HG03064 (cell line): Measurements from ENCODE around the gene TMC3.

Experiments
- ATAC-seq: cut with Tn5 transposase; IDR thresholded peaks from one replicate; pipeline ENCODE4 v1.9.1; 2021; ENCODE audit warnings: low read depth; ENCODE audit not compliant: unreplicated experiment

TMC3 gene

GRCh38 chr15:81326466-81327212 lies 47.4 kb downstream of the TMC3 start:
- ATAC-seq: no peak

DNA sequence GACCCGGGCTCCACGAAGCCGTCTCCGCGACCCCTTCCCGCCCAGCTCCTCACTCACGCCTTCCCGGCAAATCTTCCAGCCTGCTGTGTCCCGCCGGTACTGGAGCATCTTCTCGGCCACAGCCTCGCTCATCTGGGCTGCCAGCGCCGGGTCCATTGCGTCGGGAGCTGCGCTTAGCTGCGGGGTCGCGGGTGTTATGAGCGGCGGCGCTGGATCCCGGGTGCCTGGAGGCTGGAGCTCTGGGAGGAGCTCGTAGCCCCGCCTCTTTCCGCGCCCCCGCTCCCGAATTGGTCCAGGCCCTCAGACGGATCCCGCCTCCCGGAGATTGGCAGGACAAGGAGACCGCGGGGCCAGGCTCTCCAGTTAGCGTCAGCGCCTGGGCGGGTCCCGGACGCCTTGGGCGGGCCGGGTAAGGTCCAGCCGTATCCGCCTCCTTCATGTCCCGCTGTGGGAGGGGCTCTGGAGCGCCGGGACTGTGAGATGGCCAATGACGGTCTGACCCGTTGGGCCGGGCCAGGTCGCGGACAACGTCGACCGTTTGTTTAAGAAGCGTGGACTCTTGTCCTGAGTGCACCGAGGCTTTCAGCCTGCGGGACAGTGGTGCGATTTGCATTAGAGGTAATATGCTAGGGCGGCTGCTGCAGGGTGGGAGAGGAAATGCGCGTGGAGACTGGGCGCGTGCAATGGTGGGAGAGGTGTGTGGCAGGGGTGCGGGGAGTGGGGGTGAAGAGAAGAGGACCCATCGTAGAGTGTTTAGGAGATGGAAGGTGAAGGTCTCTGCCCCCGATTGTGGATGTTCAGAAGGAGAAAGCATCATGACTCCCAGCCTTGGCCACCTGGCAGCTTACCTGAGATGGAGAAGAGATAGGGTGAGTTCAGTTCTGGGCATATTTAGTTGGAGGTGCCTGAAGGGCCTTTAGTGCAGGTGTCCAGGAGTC lies 49.8 kb downstream of the TMC3 start, which contains the start of gene STARD5:
Gene STARD5, minus strand, starts transcription at position 198 of the 938 bp plus-strand sequence. Its CDS starts 42 bp downstream, at position 156.
- peak; percentile 99 for ATAC-seq

GRCh38 chr15:81323559-81323943 lies 50.5 kb downstream of the TMC3 start:
- ATAC-seq: peak; percentile 19

- ATAC-seq: no peak
Observed at GRCh38 chr15:81322676-81323253, 51.2 kb downstream of the TMC3 start.

DNA sequence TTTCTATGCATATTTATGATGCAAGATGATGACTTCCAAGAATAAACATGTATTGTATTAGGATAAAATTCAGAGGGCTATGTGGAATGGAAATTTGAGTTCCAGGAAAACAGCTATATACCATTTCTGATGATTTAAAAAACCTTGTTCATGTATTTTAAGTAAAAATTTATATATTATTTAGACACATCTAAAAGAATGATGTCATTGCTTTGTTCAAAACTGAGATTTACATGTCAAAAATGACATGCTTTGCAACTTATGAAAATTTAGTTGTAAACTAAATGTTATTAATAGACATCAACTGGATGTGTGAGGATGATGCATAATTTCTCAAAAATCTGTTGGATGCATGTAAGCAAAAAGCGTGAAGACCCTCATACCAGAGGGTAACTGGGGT lies 52.3 kb downstream of the TMC3 start:
- ATAC-seq: no peak

GRCh38 chr15:81317642-81318017 lies 56.4 kb downstream of the TMC3 start:
- no peak for ATAC-seq

DNA sequence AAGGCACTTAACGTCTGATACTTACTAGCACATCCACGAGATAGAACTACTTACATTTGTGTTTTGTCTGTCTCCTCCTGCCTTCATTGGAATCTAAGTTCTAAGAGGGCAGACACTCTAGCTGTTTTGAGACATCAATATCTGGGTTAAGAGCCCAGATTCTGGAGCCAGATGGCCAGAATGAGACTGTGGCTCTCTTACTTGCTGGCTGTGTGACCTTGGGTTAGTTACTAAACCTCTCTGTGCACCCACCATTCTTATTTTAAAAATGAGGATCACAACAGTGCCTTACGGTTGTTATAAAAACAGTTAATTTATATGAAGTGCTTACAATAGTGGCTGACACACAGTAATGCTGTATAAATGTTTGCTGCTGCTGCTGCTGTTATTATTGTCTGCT lies 57.7 kb downstream of the TMC3 start:
- ATAC-seq: no peak

GRCh38 chr15:81315452-81316175 lies 58.4 kb downstream of the TMC3 start:
- no peak for ATAC-seq

DNA sequence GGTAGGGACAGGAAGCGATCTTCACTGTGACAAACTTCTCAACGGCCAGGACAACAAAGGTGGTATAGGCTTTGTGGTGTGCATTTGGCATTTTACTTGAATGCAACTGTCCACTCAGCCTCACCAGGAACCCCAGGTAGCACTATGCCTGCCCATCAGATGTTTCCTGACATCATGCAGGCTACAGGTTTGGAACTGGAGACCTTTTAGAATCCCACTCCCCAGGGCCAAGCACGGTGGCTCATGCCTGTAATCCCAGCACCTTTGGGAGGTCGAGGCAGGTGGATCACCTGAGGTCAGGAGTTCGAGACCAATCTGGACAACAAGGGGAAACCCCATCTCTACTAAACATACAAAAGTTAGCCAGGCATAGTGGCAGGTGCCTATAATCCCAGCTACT lies 59.6 kb downstream of the TMC3 start:
- ATAC-seq: no peak

DNA sequence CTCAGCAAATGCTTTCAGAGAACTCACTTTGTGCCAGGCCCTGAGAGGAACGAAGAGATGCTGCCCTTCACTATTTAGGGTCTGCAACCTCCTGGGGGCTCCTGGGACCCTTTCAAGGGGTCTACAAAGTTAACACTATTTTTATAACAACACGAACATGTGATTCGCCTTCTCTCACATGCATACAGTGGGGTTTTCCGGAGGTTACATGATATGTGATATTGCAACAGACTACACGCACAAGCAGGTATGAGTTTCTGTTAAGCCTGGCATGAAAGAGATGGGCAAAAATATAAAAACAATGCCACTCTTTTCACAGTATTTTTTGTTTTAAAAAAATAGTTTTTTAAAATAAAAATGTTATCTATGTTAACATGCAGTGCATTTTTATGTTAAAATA lies 60.3 kb downstream of the TMC3 start:
- no peak for ATAC-seq

- no peak for ATAC-seq
Observed at GRCh38 chr15:81312790-81313543, 61.0 kb downstream of the TMC3 start.

GRCh38 chr15:81311752-81312464 lies 62.1 kb downstream of the TMC3 start:
- peak; percentile 46 for ATAC-seq

- no peak for ATAC-seq
Observed at GRCh38 chr15:81310480-81310879, 63.5 kb downstream of the TMC3 start.

- no peak for ATAC-seq
Observed at GRCh38 chr15:81309647-81310450, 64.2 kb downstream of the TMC3 start.

DNA sequence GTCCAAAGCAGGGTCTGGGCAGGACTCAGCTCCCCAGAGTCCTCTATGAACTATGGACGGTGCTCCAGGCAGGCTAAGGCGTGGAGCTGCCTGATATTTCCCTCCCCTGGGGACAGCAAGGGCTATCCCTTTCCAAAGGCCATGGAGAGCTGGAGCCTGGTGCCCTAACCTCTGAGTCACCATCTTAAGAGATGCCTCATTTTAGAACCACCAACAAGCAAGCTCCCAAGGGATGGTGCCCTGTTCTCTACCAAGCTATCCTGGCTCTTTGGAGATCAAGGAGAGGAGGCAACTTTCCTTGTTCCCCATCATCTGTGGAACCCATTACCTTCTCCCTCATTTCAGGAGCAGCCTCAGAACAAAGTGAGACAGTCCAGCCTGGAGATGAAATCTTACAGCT lies 65.8 kb downstream of the TMC3 start:
- no peak for ATAC-seq

GRCh38 chr15:81304226-81304625 lies 69.8 kb downstream of the TMC3 start:
- no peak for ATAC-seq

DNA sequence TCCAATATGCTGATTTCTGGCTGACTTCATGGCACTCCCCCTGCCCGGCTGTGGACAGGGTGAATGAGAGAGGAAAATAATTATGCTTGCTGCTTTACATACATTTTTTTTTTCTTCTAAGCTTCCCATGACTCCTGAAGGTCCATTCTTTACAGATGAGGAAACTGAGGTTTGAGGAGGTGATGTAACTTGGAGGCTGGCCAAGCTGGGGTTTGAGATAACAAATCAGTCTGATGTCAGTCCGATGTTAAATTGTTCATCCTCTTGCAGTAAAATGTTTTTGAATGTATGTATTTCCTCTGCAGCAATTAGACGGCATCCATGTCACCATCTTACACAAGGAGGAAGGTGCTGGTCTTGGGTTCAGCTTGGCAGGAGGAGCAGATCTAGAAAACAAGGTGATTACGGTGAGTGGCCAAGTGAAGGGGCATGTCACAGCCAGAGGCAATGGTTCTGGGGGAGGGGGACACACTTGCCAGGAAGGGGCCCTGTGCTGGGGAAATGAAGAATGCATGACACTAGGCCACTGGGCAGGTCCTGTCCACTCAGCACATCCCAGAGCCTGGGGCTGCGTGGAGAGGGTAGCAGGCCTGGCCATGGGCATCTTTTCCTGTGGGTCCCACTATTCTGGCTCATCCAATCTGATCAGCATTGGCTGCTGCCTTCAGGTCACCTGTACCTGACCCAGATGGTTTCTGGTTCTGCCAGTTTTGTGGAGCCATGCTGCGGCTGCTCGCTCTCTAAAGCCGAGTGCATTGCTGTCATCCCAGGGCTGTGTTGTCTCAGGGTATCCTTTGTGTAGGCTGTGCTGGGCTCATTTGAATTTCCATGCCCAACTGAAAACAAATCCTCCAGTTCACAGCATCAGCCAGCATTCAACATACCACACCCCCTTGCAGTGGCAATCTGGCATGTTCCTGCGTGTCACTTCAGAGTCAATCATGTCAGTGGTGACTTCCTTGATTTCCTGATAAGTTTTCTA lies 70.5 kb downstream of the TMC3 start:
- ATAC-seq: no peak
